GM13977 (cell line): ENCODE data around the gene THPO.

Source experiments
- DNase-seq: peaks from one replicate; pipeline ENCODE4 v3.0.0; 2012; ENCODE audit warnings: low spot score
- in situ Hi-C: fragments of 300-500 bp; cut with MboI; formaldehyde crosslinking; loops from one replicate; pipeline ENCODE4 v1.12.0; 2022; ENCODE audit warnings: low sequenced_read_pairs, low pct_unique_long_range_greater_than_20kb, mixed read lengths, inconsistent platforms; ENCODE audit not compliant: unreplicated experiment
- TF ChIP-seq, protein P1 (sequence below): IDR thresholded peaks from 2 replicates; pipeline ENCODE4 v1.5.1; 2012; ENCODE audit warnings: mild to moderate bottlenecking, control low read depth; ENCODE audit not compliant: insufficient read depth; ENCODE audit errors: extremely low read depth, missing control alignments

Gene THPO

DNA sequence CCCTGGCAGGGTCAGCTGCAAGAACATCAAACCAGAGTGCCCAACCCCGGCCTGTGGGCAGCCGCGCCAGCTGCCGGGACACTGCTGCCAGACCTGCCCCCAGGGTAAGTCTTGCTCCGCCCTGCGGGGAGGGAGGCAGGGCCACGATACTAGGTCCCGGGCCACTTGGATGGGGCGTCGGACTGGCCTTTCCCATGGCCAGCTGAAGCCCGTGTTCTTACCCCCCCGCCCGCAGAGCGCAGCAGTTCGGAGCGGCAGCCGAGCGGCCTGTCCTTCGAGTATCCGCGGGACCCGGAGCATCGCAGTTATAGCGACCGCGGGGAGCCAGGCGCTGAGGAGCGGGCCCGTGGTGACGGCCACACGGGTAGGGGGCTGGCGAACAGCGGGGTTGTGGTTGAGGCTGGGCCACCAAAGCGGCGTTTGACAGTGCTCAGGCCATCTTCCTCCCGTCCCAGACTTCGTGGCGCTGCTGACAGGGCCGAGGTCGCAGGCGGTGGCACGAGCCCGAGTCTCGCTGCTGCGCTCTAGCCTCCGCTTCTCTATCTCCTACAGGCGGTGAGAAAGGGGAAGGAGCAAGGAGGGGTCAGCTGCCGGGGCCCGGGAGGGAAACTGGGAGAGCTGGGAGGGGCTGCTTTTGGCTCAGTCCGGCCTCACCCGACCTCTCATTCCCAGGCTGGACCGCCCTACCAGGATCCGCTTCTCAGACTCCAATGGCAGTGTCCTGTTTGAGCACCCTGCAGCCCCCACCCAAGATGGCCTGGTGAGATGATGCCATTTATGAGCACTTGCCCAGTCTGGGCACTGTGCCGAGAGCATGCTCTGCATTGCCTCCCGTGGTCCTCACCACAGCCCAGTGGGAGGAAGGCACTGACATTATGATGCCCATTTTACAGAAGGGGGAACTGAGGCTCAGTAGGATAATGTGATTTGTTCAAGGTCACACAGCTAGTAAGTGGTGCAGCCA lies 3.5 kb upstream of the THPO start:
- TF ChIP-seq, protein P1, sequence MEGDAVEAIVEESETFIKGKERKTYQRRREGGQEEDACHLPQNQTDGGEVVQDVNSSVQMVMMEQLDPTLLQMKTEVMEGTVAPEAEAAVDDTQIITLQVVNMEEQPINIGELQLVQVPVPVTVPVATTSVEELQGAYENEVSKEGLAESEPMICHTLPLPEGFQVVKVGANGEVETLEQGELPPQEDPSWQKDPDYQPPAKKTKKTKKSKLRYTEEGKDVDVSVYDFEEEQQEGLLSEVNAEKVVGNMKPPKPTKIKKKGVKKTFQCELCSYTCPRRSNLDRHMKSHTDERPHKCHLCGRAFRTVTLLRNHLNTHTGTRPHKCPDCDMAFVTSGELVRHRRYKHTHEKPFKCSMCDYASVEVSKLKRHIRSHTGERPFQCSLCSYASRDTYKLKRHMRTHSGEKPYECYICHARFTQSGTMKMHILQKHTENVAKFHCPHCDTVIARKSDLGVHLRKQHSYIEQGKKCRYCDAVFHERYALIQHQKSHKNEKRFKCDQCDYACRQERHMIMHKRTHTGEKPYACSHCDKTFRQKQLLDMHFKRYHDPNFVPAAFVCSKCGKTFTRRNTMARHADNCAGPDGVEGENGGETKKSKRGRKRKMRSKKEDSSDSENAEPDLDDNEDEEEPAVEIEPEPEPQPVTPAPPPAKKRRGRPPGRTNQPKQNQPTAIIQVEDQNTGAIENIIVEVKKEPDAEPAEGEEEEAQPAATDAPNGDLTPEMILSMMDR, result no peak
- in situ Hi-C loops, result no loop called here
- no peak for DNase-seq

- in situ Hi-C loops, result no loop called here
- peak; percentile 65 for DNase-seq
- TF ChIP-seq, protein P1, result no peak
Measured at GRCh38 chr3:184380627-184381260, 2.7 kb upstream of the THPO start.

- peak; percentile 75 for DNase-seq
- in situ Hi-C loops, result no loop called here
- TF ChIP-seq, protein P1, result no peak
Measured at GRCh38 chr3:184380185-184380626, 2.2 kb upstream of the THPO start.

DNA sequence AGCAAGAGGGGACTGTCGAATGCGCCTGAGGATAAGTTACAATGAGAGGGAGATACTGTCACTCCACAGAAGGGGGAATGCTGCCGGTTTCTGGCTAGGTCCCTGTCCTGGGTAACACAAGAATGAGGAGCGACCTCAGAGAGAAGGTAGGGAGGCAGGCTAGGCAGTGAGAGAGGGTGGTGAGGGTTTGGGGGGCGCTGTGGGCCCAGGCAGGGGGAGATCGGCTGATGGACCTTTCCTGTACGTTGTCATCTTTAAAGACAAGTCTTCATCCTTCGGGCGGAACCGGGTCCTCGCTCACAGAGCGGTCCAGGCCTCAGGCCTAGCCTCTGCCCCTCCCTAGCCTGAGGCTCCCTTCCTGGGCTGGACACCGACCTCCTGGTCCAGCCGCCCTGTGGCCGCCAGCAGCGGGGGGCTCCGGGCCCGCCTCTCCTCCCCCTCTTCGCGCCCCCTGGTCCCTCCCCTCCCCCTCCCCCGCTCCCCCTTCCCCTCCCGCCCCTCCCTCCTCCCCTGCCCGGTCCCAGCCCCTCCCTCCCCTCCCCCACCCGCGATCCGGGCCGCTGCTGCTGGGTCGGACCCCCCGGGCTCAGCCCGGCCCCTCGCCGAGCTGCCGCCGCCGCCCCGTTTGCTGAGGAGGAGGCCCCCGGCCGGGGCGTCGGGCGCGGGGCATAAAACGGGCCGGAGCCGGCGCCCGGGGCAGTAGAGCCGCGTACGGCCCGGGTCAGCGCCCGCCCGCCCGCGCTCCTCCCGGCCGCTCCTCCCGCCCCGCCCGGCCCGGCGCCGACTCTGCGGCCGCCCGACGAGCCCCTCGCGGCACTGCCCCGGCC lies 1.6 kb upstream of the THPO start, which contains the start of gene CHRD:
CHRD (plus strand) TSS at position 697 of the 827 bp plus-strand sequence. CDS start 265 bp downstream, outside the sequence.
- no peak for DNase-seq
- TF ChIP-seq, protein P1, result no peak
- in situ Hi-C loops, result no loop called here

DNA sequence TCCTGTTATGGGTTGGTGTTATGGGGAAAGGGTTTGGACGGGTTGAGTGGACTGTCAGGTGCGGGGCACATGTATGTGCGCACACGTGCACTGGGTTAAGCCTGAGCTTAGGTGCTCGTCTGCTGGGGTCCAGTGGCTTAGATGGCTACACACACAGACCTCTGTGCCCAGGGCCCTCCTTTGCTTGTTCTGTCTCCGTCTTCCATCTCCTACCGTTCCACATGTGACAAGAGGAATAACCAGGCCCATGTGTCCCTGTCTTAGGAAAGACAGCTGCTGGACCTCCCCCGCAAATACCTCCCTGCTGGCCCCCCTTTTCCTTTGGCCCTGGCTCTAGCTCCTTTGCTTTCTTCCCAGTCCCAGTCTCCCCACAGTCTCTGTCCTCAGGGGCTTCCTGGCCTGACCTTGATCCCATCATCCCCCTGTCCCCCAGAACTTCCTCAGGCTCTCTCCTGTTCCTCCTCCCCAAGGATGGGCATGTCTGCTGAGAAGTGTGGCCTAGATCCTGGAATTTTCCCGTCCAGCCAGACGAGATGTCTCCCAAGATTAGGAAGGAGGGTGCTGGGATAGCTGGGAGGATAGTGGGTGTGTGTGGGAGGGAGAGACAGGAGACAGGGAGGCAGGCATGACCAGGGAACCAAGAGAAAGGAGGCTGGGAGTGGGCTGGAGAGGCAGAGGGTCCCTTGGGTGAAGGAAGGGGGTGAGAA lies 797 bp upstream of the THPO start:
- in situ Hi-C loops, result no loop called here
- DNase-seq, result no peak
- TF ChIP-seq, protein P1, result no peak

DNA sequence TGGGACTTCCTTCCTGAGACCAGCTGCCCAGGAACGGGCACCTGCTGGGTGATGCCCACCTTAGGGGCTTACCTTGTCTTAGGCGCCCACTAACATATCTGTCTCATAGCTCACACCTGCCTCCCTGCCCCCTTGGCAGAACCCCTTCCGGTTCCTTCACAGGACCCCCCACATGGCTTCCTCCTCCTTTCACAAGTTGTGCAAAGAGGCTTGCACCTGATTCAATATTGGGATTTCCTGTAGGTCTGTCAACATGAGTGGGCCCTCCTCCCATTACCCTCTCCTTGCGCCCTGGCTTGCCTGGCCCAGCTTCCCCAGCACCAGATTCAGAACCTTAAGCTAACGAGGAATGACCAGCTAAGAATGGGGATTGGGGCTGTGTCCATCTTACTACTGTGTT lies 633 bp downstream of the THPO start:
- TF ChIP-seq, protein P1, result no peak
- in situ Hi-C loops, result no loop called here
- no peak for DNase-seq
